GM21786 (cell line): Measurements from ENCODE around the gene CLEC10A.

Experiments used
- ATAC-seq: cut with Tn5 transposase; IDR thresholded peaks from one replicate; pipeline ENCODE4 v1.9.1; 2021; ENCODE audit not compliant: unreplicated experiment

Gene CLEC10A

GRCh38 chr17:7042501-7043181 is 37.4 kb downstream of the CLEC10A start:
- ATAC-seq = no peak

DNA sequence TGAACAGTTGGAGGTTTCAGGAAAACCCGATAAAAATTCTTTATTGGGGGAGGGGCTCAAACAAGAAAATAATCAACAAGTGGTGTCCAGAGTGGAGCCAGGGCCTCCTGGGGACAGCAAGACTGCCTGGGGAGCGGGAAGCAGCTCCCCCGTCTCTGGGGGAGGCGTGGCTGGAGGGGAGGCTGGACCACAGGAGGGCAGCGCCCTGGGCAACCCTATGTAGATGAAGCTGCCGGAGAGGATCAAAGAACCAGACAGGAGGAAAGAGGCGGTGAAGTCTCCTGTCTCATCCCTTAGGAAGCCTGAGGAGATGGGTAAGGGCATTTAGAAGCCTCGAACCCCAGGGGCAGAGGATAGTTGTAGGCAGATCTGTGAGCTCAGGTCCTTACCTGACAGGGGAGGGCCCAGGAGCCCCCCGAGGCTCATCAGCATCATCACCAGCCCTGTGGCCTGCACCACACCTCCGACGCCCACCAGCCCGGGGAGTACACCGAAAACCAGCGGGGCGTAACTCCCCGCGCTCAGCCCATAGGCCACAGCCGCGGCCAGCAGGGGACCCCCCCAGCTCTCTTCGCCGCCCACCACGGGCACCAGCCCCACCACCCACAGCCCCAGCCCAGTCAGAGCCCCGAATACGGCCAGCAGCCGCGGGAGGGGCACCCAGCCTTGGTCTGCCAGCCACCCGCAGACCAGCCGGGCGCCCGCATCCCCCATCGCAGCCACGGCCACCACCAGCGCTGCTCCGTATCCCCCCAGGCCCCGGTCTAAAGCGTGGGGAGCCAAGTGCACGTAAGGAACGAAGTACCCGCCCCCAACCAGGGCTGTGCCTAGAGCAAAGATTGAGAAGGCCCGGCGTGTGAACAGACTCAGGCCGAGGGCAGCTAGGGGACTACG is 38.2 kb downstream of the CLEC10A start:
- no peak for ATAC-seq

GRCh38 chr17:7039832-7040231 is 40.2 kb downstream of the CLEC10A start:
- ATAC-seq = no peak

DNA sequence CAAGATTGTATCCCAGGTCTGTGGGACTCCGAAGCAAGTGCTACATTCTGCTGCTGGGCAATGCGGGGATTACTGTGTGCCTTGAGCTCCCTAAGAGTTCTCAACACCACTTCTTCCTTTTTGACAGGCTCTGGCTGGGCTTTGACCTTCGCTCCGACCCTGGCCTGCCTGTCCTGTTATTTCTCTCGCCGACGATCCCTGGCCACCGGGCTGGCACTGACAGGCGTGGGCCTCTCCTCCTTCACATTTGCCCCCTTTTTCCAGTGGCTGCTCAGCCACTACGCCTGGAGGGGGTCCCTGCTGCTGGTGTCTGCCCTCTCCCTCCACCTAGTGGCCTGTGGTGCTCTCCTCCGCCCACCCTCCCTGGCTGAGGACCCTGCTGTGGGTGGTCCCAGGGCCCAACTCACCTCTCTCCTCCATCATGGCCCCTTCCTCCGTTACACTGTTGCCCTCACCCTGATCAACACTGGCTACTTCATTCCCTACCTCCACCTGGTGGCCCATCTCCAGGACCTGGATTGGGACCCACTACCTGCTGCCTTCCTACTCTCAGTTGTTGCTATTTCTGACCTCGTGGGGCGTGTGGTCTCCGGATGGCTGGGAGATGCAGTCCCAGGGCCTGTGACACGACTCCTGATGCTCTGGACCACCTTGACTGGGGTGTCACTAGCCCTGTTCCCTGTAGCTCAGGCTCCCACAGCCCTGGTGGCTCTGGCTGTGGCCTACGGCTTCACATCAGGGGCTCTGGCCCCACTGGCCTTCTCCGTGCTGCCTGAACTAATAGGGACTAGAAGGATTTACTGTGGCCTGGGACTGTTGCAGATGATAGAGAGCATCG is 41.8 kb downstream of the CLEC10A start:
- ATAC-seq = no peak

DNA sequence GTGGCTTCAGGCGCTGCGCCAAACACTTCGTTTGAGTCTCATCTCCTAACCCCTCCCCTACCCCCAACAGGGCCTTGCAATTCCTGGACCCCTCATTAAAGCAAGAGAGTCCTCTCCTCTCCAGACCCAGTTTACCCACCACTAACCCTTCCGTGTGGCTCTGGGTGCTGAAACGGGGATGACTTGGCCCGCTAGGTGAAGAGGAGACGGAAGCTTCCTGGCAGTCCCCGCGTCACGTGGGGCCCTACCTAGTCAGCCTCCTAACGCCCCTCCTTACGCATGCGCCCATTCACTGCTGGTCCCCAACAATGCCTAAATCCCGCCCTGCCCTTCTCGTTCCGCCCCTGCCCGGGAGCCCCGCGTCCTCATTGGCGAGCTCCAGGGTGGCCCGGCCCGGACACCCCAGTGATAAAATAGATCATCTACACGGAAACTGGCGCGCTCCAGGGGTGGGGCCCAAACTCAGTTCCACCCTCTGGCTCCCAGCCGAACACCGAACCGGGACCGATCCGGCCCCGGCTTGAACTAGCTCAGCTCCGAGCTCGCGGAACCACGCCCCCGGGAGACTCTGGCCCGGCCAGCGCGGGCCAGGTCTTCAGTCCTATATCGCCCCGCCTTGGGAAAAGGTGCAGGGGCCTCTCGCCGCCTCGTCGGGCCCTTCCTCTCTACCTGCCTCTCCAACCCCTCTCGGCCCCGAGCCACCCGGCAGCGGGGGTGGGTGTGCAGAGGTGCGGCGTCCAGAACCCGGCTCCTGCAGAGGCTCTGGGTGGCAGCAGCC is 44.3 kb downstream of the CLEC10A start, which contains the start of gene SLC16A13:
SLC16A13 (plus strand) TSS at position 425 of the 778 bp plus-strand sequence. CDS start 368 bp downstream, outside the sequence.
- peak; percentile 90 for ATAC-seq

GRCh38 chr17:7034955-7035590 is 45.0 kb downstream of the CLEC10A start:
- peak; percentile 11 for ATAC-seq

- no peak for ATAC-seq
Observed at GRCh38 chr17:7029659-7030058, 50.4 kb downstream of the CLEC10A start.

DNA sequence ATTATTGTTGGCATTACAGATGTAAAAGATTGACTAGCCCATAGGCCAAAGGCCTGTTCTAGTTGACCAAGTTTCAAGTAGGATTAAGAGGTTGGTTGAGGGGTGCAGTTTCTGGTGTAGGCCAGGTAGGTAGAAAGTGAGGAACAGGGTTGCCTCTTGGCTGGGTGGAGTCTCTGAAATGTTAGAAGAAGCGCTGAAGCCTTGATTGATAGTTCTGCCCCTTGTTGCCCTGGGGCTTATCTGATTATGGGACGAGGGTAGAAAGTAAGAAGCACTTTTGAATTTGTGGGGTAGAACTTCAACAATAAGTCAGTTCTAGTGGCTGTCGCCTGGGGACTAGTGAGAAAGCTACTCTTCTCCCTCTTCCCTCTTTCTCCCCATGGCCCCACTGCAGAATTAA is 51.0 kb downstream of the CLEC10A start:
- ATAC-seq = no peak

DNA sequence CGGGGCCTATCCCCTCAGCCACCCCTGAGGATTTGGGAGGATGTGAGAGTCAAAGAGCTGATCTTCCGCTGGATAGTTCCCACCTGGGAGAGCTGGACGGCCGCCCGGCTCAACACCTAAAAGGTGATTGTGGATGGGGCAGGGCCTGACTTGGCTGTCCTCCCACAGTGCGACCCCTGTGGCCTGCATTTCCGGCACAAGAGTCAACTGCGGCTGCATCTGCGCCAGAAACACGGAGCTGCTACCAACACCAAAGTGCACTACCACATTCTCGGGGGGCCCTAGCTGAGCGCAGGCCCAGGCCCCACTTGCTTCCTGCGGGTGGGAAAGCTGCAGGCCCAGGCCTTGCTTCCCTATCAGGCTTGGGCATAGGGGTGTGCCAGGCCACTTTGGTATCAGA is 52.7 kb downstream of the CLEC10A start:
- no peak for ATAC-seq

- ATAC-seq = no peak
Observed at GRCh38 chr17:7026471-7027115, 53.5 kb downstream of the CLEC10A start.

- no peak for ATAC-seq
Observed at GRCh38 chr17:7025245-7025644, 54.8 kb downstream of the CLEC10A start.
